Muscle layer of duodenum (tissue), 2 donors: Measurements from ENCODE around the gene PCBP3.

Source experiments
- H3K27ac ChIP-seq: one replicate; pipeline ENCODE4 v1.7.0; 2013; ENCODE audit warnings: mild to moderate bottlenecking, low read length
- H3K27me3 ChIP-seq: one replicate; pipeline ENCODE4 v1.7.0; 2013; ENCODE audit warnings: low read depth, mild to moderate bottlenecking, control low read depth, low read length
- H3K36me3 ChIP-seq, 2 donors: one replicate each; pipeline ENCODE4 v1.7.0; 2013; ENCODE audit warnings: low read length in 2 of 2, control low read depth in 1 of 2, mild to moderate bottlenecking in 1 of 2; ENCODE audit not compliant: insufficient read depth in 2 of 2, control insufficient read depth in 1 of 2
- H3K4me1 ChIP-seq, 2 donors: one replicate each; pipeline ENCODE4 v1.7.0; 2013; ENCODE audit warnings: low read length in 2 of 2, mild to moderate bottlenecking in 2 of 2, control low read depth in 1 of 2, moderate library complexity in 1 of 2; ENCODE audit not compliant: insufficient read depth in 2 of 2, control insufficient read depth in 1 of 2
- H3K4me3 ChIP-seq, 2 donors: one replicate each; pipeline ENCODE4 v1.7.0; 2013; ENCODE audit warnings: low read length in 2 of 2, low read depth in 1 of 2, mild to moderate bottlenecking in 1 of 2
- H3K9me3 ChIP-seq, 2 donors: one replicate each; pipeline ENCODE4 v1.7.0; 2013; ENCODE audit warnings: low read length in 2 of 2, control low read depth in 1 of 2, mild to moderate bottlenecking in 1 of 2; ENCODE audit not compliant: control insufficient read depth in 1 of 2
- donor health status: healthy.

PCBP3 gene

DNA sequence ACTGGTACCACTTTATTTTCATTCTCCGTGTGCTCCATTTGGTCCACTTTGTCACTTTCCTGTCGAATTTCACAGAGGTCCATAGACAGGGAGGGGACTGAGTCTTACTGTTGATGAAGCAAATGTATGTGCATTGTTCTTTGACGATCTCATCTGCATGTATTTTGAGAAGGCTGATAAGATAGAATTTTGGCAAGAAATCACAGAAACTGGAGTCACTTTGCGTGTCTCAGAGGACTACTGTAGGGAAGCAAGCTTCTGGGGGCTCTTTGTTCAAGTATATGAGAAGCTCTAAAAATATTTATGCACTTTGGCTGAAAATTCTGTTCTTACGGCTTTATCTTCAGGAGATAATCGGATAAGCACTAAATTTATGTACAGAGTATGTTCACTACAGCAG lies 78.1 kb downstream of the PCBP3 start:
- no peaks in the 10 kb centered on the region for H3K27me3 ChIP-seq
- H3K4me1 ChIP-seq, result no peaks in the 10 kb centered on the region
- no peaks in the 10 kb centered on the region for H3K9me3 ChIP-seq
- no peaks in the 10 kb centered on the region for H3K36me3 ChIP-seq
- no peak overlapping the region for H3K27ac ChIP-seq
- H3K4me3 ChIP-seq, result no peak overlapping the region

DNA sequence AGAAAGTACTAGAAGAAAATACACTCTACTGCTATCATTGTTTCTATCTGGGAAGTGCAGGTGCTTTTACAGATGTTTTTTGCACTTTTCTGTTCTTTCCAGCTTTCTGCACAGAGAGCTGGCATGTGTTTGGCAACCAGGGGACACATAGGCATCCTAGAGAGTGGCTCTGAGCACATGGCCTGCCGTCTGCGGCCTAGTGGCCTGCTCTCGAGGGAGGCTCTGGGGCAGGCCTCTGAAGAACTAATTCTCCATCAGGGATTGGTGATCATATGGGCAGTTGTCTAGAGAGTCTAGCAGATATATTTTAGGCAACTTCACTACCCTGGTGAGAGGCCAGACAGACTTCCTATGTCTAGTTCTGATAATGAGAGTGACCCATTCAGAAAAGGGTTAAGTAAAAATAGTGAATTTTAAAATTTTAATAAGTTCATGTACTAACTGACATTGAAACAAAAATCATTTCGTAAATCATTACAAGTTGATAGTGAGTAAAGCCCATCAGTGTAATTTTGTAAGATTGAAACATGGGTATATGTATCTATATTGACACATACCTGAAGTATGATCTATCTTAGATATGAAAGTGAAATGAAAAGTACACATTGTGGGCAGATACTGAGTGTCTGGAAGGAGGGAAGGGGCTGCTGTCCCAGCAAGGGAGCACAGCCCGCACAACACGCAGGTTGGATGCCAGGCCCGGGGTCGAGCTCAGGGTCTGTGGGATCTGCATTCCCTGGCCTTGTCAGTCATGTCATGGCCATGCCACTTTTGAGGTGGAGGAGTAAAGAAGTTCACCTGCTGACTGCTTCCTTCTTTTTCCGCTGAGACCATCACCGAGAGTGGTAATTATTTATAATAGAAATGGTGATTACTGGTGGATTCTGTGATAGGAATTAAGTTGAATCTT lies 79.8 kb downstream of the PCBP3 start:
- Histone ChIP-seq H3K27me3 (no peaks in the 10 kb centered on the region), H3K4me3 (no peak overlapping the region), H3K4me1 (no peaks in the 10 kb centered on the region), H3K27ac (no peak overlapping the region), H3K36me3 (no peaks in the 10 kb centered on the region), H3K9me3 (no peaks in the 10 kb centered on the region)

DNA sequence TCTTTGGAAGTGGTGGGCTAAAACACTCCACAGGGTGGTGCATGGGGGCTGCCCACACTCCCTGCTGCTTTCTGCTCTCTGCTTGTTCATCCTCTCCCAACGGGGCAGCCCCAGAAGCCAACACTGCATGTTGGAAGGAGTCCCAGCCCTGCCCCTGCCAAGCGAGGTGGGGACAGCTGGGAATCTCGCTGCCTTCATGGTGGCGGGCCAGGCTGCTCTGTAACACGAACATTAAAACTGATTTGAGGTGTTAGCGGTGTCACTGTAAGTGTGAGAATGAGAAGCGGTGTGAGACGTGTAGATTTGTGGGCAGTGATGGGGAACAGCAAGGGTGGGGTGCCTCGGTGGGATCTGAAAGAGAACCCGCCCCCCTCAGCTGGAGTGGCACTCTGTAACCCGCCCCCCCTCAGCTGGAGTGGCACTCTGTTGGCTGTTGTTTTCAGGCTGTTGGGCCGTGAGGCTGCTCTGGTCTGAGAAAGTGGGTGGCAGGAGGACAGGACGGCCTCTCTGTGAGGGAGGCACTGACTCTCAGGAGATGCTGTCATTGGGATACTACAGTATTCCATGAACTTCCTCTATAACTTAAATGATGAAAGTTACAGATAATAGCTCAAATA lies 80.9 kb downstream of the PCBP3 start:
- Histone ChIP-seq H3K27me3 (no peaks in the 10 kb centered on the region), H3K4me1 (no peaks in the 10 kb centered on the region), H3K9me3 (no peaks in the 10 kb centered on the region), H3K27ac (no peak overlapping the region), H3K36me3 (no peaks in the 10 kb centered on the region), H3K4me3 (no peak overlapping the region)

DNA sequence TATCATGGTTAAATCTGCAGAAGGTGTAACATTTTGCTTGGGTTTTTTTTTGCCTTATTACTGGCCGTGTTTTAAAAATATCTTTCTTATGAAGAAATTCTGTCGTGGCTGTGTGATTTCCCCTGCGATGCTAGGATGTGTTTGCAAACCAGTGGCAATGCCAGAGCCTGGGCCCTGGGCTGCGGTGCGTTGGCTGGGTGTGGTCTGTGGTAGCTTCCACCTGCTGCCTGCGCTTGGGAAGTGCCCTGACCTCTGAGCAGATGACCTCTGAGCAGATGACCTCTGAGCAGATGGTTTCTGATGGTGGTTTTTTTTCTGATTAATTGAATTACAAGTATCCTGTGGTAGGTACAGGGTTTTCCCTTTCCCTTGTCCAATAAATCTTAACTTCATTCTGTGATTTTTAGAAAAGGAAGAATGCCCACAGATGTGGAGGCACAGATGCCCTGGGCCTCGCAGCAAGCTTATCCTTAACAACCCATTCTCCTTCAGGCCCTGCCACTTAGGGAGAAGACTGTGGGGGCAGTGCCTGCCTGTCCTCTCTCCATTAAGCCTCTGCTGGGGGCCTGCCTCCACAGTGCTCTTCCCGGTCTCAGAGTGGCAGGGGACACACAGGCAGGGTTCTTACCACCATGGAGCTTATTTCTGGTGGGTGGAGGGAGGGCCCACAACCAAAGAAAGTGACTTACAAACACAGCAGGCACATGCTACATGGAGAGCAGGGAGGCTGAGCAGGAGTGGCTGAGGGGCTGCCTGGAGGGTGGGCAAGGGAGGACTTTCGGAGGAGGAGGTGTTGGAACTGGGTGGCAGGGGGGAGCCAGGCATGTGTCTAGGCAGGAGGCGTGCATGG lies 81.7 kb downstream of the PCBP3 start:
- H3K4me1 ChIP-seq, result no peaks in the 10 kb centered on the region
- H3K9me3 ChIP-seq, result no peaks in the 10 kb centered on the region
- no peaks in the 10 kb centered on the region for H3K27me3 ChIP-seq
- no peak overlapping the region for H3K27ac ChIP-seq
- H3K4me3 ChIP-seq, result no peak overlapping the region
- no peaks in the 10 kb centered on the region for H3K36me3 ChIP-seq

DNA sequence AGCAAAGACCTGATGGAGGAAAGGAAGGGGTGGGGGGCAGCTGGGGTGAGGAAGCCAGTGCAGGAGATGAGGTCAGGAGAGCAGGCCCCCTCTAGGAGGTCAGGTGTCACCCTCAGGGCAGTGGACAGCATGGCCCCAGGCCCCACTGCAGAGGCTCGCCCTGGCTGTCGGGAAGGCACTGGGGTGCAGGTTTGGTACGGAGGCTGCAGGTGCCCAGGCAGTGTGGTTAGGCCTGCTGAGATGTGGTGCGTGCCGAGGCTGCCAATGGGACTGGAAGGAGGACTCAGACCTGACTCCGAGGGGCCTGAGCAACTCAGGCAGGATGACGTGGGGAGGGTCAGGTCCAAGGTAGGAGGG lies 82.3 kb downstream of the PCBP3 start:
- Histone ChIP-seq H3K4me3 (no peak overlapping the region), H3K27ac (no peak overlapping the region), H3K27me3 (no peaks in the 10 kb centered on the region), H3K36me3 (no peaks in the 10 kb centered on the region), H3K9me3 (no peaks in the 10 kb centered on the region), H3K4me1 (no peaks in the 10 kb centered on the region)

DNA sequence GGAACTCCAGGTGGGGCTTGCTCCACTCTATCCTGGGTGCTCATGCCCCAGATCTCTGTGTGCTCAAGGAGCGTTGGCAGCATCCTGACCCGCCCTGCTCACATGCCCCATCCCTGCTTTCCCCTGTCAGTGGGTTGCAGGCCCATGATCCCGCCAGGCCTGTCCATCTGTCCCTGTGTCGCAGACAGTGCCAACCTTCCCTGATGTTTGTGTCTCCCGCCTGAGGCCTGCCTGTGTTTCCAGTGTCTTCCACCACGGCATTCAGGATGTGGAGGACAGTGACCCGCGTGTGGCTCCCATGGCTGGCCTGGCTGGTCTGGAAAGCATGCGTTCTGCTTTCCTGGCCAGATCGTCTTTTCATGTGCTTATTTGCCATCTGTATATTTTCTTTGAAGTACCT lies 82.9 kb downstream of the PCBP3 start:
- H3K9me3 ChIP-seq, result no peaks in the 10 kb centered on the region
- H3K4me3 ChIP-seq, result no peak overlapping the region
- H3K27ac ChIP-seq, result no peak overlapping the region
- H3K36me3 ChIP-seq, result no peaks in the 10 kb centered on the region
- no peaks in the 10 kb centered on the region for H3K4me1 ChIP-seq
- H3K27me3 ChIP-seq, result no peaks in the 10 kb centered on the region

DNA sequence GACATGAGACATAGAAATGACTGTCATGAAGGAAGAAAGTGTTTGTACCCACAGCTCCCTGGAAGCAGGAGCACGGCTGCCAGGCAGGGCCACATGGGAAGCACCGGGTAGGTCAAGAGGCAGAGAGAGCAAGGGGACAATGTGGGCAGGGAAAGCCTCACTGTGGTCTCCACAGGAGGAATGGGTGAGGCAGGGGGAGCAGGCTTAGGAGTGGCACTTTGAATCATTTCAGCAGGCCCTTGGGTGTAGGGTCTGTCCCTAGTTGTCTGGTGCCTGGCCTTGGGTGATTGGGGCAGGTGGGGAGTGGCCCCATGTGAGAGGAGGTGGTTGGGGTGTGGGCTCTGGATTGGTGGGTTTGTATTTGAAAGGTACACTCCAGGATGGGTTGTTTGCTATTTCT lies 83.9 kb downstream of the PCBP3 start:
- H3K4me3 ChIP-seq, result no peak overlapping the region

DNA sequence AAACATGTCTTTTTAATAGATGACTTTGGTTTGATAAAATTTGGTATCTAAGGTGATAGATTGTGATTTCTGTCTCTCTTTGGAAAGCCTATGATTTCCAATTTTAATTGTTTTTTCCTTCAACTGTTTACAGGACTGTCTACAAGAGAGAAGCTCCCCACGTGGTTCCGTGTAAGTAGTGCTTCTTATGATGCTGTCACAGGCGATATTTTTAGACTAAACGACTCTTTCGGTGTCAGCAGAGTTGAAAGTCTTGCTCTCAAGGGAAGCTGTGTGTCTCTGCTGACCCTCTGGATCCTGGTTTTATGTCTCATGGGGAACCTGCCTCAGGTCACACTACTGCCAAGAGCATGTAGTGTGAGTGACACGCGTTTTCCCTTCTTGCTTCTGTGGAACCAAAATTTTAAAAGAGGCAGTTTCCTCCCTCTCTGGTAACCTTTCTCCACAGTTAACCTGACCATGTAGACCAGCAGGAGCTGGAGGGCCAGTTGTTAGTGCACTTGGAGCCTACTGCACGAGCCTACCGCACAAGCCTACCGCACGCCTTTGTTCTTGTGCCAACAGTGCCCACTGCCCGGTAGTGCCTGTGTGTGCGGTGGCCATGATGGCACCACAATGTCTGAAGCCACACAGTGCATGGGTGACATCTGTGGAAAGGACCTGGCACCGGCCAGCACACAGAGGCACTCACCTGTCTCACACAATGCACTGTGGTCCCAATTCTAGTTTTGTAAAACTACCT lies 91.9 kb downstream of the PCBP3 start:
- no peaks in the 10 kb centered on the region for H3K36me3 ChIP-seq
- H3K4me3 ChIP-seq, result no peak overlapping the region
- H3K4me1 ChIP-seq, result no peaks in the 10 kb centered on the region
- no peaks in the 10 kb centered on the region for H3K27me3 ChIP-seq
- H3K9me3 ChIP-seq, result no peaks in the 10 kb centered on the region
- no peak overlapping the region for H3K27ac ChIP-seq

More for the DNA sequence above, 83.9 kb downstream of the PCBP3 start:
- Histone ChIP-seq H3K27me3 (no peaks in the 10 kb centered on the region), H3K27ac (no peak overlapping the region), H3K36me3 (no peaks in the 10 kb centered on the region), H3K9me3 (no peaks in the 10 kb centered on the region), H3K4me1 (no peaks in the 10 kb centered on the region)

DNA sequence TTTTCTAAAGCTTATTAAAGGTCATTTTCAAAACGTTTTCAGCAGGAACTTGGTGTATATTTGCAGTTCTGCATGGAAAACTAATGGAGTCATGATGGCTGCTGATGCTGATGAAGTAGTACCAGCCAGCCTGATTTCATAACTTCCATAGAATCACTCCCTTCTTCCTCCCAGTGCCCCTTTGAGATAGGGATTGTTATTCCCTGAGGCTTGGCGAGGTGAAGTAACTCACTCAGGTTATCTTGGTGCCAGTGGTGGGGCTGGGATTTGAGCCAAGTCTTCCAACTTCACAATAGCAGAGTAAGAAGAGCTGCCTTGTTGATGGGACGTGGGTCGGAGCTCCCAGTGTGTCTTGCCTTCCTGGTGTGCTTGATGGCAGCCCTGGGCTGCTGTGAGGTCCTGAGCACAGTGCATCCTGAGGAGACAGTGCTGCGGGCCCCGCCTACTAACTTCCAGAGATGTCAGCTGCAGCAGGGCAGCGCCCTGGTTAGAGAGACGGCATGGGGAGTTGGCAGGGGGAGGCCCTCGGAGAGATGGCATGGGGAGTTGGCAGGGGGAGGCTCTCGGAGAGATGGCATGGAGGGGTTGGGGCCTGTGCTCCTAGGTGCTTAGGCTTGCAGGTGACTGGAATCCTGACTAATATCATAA lies 92.6 kb downstream of the PCBP3 start:
- Histone ChIP-seq H3K27ac (no peak overlapping the region), H3K4me3 (no peak overlapping the region), H3K9me3 (no peaks in the 10 kb centered on the region)

DNA sequence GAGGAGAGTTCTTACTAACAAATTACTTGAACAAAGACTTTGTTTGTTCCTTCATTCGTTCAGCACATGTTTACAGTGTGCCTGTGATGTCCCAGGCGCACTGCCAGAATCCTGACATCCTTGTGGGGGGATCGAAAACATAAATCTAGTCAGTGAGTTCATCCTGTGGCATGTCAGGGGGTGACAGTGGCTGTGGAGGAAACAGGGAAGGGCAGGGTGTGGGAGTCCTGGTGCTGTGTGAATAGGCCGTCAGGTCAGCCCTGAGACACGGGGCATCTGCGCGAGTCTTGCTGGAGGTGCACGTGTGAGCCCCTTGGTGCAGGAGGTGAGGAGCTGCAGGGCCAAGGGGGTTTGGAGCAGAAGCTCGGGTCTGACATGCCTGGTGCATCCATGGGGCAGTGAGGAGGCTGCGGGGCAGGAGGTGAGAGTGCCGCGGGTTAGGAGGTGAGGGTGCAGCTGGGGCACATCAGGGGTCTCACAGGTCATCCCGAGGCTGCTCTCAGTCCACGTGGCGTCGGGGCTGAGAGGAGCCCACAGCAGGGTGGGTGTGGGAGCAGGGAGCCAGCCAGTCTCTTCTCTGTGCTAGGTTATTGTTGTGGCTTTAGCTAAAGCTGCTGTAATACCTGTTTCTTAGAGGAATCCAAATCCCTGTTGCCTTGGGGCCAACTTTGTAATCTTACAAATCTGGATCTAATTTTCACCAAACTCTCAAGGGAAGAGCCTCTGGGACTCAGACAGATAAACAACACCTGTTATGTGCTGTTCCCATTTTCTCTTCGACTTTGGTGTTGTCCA lies 93.4 kb downstream of the PCBP3 start:
- Histone ChIP-seq H3K27ac (no peak overlapping the region), H3K4me3 (no peak overlapping the region), H3K4me1 (no peaks in the 10 kb centered on the region), H3K36me3 (no peaks in the 10 kb centered on the region), H3K9me3 (no peaks in the 10 kb centered on the region), H3K27me3 (no peaks in the 10 kb centered on the region)

More for the DNA sequence above, 92.6 kb downstream of the PCBP3 start:
- H3K4me1 ChIP-seq, result no peaks in the 10 kb centered on the region
- no peaks in the 10 kb centered on the region for H3K27me3 ChIP-seq
- no peaks in the 10 kb centered on the region for H3K36me3 ChIP-seq
